HG03520 (cell line): ENCODE measurements around the gene WDFY4.

Experiments
- ATAC-seq: cut with Tn5 transposase; IDR thresholded peaks from one replicate; pipeline ENCODE4 v1.9.1; 2021; ENCODE audit warnings: mild to moderate bottlenecking, moderate library complexity; ENCODE audit not compliant: unreplicated experiment

WDFY4 gene

GRCh38 chr10:48895803-48896195 lies 211.1 kb downstream of the WDFY4 start:
- no peak for ATAC-seq

GRCh38 chr10:48896756-48897440 lies 212.2 kb downstream of the WDFY4 start:
- ATAC-seq, result no peak

GRCh38 chr10:48897441-48897790 lies 212.7 kb downstream of the WDFY4 start:
- ATAC-seq, result no peak

GRCh38 chr10:48898426-48898825 lies 213.8 kb downstream of the WDFY4 start:
- no peak for ATAC-seq

- ATAC-seq, result no peak
Observed at GRCh38 chr10:48899781-48900180, 215.1 kb downstream of the WDFY4 start.

- ATAC-seq, result no peak
Observed at GRCh38 chr10:48900371-48900801, 215.7 kb downstream of the WDFY4 start.

- ATAC-seq, result no peak
Observed at GRCh38 chr10:48901319-48901718, 216.6 kb downstream of the WDFY4 start.

GRCh38 chr10:48902096-48902495 lies 217.4 kb downstream of the WDFY4 start:
- ATAC-seq, result no peak

GRCh38 chr10:48903151-48903550 lies 218.5 kb downstream of the WDFY4 start:
- no peak for ATAC-seq

- no peak for ATAC-seq
Observed at GRCh38 chr10:48904861-48905260, 220.2 kb downstream of the WDFY4 start.

GRCh38 chr10:48905311-48905710 lies 220.6 kb downstream of the WDFY4 start:
- no peak for ATAC-seq

- ATAC-seq, result no peak
Observed at GRCh38 chr10:48906841-48907240, 222.2 kb downstream of the WDFY4 start.

GRCh38 chr10:48907730-48908129 lies 223.1 kb downstream of the WDFY4 start:
- ATAC-seq, result no peak

- ATAC-seq, result no peak
Observed at GRCh38 chr10:48910548-48910947, 225.9 kb downstream of the WDFY4 start.

GRCh38 chr10:48913674-48914073 lies 229.0 kb downstream of the WDFY4 start:
- no peak for ATAC-seq

- no peak for ATAC-seq
Observed at GRCh38 chr10:48923748-48924147, 239.1 kb downstream of the WDFY4 start.

- no peak for ATAC-seq
Observed at GRCh38 chr10:48924988-48925387, 240.3 kb downstream of the WDFY4 start.

GRCh38 chr10:48926255-48926654 lies 241.6 kb downstream of the WDFY4 start:
- no peak for ATAC-seq

- no peak for ATAC-seq
Observed at GRCh38 chr10:48926764-48927540, 242.3 kb downstream of the WDFY4 start.

GRCh38 chr10:48929413-48929990 lies 244.8 kb downstream of the WDFY4 start:
- ATAC-seq, result no peak

GRCh38 chr10:48931188-48931587 lies 246.5 kb downstream of the WDFY4 start:
- ATAC-seq, result no peak
